Activated T-cell treated with anti-CD3 and anti-CD28 coated beads, Interleukin-2, amount 50 U/mL, for 4 hours (primary cell): ENCODE results near the gene LAX1. TPM values are rescaled to one million over a fixed set of nuclear protein-coding genes. Genes with fewer than 3 reads are reported as not detected.
"Not testable (repeated sequence)": the region's sequence is repeated elsewhere in the genome, so short reads cannot be mapped to it uniquely, and the experiment has no call there.

ENCODE experiments used
- ATAC-seq, 2 donors: fragments of 200-7000 bp; cut with Tn5 transposase; one replicate each; pipeline ENCODE4 v1.10.0; 2021
- DNase-seq: peaks from one replicate; pipeline ENCODE4 v3.0.0-alpha.2; 2020
- H3K27me3 Mint-ChIP-seq: one replicate; pipeline ENCODE4 v1.8.0; 2021; ENCODE audit warnings: low read depth, mixed read lengths
- H3K36me3 Mint-ChIP-seq: one replicate; pipeline ENCODE4 v1.8.0; 2022; ENCODE audit warnings: mixed read lengths; ENCODE audit not compliant: insufficient read depth
- H3K4me1 Mint-ChIP-seq: one replicate; pipeline ENCODE4 v1.8.0; 2021; ENCODE audit warnings: low read depth, mixed read lengths
- H3K4me3 Mint-ChIP-seq: one replicate; pipeline ENCODE4 v1.8.0; 2021; ENCODE audit warnings: mild to moderate bottlenecking, moderate library complexity, mixed read lengths
- H3K9me3 Mint-ChIP-seq: one replicate; pipeline ENCODE4 v1.8.0; 2021; ENCODE audit warnings: mixed read lengths
- total RNA-seq, 3 donors: library from RNA; stranded (reverse); gene quantifications; one replicate each; pipeline ENCODE4 v1.2.1, GENCODE V29; 2021

LAX1 gene
- total RNA-seq, 3 donors from 2014 or later = 20.4 to 22.7 (median 22.4) TPM

DNA sequence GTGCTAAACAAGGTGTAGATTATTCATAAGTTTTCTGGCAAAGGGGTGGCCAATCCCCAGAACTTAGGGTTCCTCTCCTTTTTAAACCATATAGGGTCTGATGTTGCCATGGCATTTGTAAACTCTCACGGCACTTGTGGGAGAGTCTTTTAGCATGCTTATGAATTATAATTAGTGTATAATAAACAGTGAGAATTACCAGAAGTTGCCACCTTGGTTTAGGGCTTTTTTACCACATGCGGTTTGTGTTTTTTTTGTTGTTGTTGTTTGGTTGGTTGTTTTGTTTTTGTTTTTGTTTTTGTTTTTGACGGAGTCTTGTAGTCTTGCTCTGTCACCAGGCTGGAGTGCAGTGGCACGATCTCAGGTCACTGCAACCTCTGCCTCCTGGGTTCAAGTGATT is 8.9 kb upstream of the LAX1 start:
- ATAC-seq (no peak), DNase-seq (no peak)
- peaks cover 37% of the 10 kb centered on the region for H3K4me1 Mint-ChIP-seq
- H3K27me3 Mint-ChIP-seq = no peaks in the 10 kb centered on the region
- H3K36me3 Mint-ChIP-seq = no peaks in the 10 kb centered on the region
- no peak overlapping the region for H3K4me3 Mint-ChIP-seq
- no peaks in the 10 kb centered on the region for H3K9me3 Mint-ChIP-seq

DNA sequence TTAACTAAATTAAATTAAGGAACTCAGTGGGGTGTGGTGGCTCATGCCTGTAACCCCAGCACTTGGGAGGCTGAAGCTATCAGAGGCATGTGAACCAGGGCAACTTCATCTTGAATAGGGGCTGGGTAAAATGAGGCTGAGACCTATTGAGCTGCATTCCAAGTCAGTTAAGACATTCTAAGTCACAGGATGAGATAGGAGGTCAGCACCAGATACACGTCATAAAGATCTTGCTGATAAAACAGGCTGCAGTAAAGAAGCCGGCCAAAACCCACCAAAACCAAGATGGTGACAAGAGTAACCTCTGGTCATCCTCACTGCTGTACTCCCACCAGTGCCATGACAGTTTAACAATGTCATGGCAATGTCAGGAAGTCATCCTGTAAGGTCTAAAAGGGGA is 6.2 kb upstream of the LAX1 start:
- DNase-seq, ATAC-seq, H3K9me3 Mint-ChIP-seq, H3K27me3 Mint-ChIP-seq, H3K36me3 Mint-ChIP-seq, H3K4me3 Mint-ChIP-seq: not testable (repeated sequence)
- peaks cover 43% of the 10 kb centered on the region for H3K4me1 Mint-ChIP-seq

DNA sequence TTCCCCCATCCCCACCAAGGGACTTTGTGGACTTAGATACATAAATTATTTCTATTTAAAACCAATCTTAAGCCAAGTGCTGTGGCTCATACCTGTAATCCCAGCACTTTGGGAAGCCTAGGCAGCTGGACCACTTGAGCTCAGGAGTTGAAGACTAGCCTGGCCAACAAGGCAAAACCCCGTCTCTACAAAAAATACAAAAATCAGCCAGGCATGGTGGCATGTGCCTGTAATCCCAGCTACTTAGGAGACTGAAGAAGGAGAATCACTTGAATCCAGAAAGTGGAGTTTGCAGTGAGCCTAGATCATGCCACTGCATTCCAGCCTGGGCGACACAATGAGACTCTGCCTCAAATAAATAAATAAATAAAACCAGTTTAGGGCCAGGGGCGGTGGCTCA is 4.5 kb upstream of the LAX1 start:
- Mint-ChIP-seq H3K36me3 (no peaks in the 10 kb centered on the region), H3K9me3 (no peaks in the 10 kb centered on the region), H3K4me1 (peaks cover 44% of the 10 kb centered on the region), H3K27me3 (no peaks in the 10 kb centered on the region), H3K4me3 (no peak overlapping the region)
- no peak for DNase-seq
- ATAC-seq = no peak

DNA sequence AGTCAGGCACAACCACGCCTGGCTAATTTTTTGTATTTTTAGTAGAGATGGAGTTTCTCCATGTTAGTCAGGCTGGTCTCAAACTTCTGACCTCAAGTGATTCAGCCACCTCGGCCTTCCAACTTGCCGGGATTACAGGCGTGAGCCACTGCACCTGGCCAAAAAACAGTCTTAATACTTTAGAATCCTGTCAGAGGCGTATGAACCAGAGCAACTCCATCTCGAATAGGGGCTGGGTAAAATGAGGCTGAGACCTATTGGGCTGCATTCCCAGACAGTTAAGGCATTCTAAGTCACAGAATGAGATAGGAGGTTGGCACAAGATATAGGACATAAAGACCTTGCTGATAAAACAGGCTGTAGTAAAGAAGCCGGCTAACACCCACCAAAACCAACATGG is 3.0 kb upstream of the LAX1 start:
- H3K4me1 Mint-ChIP-seq = peaks cover 35% of the 10 kb centered on the region
- not testable (repeated sequence) for H3K4me3 Mint-ChIP-seq, DNase-seq, ATAC-seq, H3K27me3 Mint-ChIP-seq, H3K36me3 Mint-ChIP-seq, H3K9me3 Mint-ChIP-seq

DNA sequence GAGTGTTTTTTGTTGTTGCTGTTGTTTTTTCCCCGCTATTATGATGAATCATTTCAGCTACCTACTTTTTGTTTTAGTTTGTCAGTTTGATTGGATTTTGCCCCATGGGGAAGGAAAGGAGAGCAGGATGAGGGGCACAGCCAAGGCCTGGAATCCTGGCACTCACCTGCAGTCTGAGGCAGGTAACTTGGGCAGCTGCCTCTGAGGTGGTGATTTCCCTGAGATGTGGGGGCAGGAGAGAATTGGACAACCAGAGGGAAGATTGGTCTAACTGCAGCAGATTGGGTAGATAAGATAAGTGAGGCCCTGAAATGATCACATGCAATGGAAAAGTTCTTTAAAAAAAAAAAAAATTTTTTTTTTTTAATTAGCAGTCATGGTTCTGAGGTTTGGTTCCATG is 1.5 kb upstream of the LAX1 start:
- no peaks in the 10 kb centered on the region for H3K27me3 Mint-ChIP-seq
- H3K4me1 Mint-ChIP-seq = peaks cover 43% of the 10 kb centered on the region
- peak overlapping the region; percentile 33 for H3K4me3 Mint-ChIP-seq
- ATAC-seq (no peak), DNase-seq (no peak)
- no peaks in the 10 kb centered on the region for H3K9me3 Mint-ChIP-seq
- peaks cover 4% of the 10 kb centered on the region for H3K36me3 Mint-ChIP-seq

DNA sequence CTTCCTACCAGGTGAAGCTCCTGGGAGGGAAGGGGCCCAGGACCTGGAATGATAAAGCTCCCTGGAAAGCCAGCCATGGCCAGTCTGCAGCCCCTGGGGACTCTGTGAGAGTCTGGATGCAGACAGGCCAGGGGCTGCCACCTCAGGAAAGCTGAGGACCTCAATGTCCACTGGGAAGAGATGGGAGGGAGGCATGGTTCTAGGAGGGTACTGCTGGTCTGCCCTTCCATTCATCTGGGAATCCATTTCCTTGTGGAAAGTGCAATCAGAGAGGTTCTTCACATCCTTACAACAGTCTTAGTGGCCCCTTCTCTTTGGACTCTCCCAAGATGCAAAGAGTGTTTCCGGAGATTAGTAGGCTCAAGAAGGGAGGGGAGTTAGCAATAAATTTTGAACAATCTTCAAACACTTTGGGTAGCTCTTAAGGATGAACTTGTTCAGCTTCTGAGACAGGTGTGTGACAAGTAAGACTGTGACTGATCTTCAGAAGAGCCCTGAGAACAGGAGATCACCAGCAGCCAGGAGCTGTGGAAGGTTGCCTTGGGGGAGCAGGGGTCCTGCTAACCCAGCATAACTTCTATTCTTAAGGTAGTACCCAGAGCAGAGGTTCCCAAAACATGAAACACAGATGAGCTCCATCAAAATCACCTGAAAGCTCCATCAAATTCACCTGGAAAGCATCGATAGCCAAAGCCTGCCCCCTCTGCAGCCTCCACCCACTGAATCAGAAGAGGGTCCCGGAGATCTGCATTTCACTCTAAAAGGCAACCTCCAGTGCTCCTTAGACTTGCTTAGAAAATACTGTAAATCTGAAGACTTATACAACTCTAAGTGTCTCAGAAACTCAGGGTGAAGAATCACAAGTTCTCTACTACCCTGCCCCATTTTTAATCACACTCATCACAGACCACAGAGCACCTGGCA is 616 bp upstream of the LAX1 start:
- Mint-ChIP-seq H3K4me1 (peaks cover 48% of the 10 kb centered on the region), H3K27me3 (no peaks in the 10 kb centered on the region), H3K36me3 (peaks cover 9% of the 10 kb centered on the region), H3K9me3 (no peaks in the 10 kb centered on the region), H3K4me3 (peak overlapping the region; percentile 87)
- ATAC-seq (peak in 1 of 2 donors; percentile 3), DNase-seq (no peak)

DNA sequence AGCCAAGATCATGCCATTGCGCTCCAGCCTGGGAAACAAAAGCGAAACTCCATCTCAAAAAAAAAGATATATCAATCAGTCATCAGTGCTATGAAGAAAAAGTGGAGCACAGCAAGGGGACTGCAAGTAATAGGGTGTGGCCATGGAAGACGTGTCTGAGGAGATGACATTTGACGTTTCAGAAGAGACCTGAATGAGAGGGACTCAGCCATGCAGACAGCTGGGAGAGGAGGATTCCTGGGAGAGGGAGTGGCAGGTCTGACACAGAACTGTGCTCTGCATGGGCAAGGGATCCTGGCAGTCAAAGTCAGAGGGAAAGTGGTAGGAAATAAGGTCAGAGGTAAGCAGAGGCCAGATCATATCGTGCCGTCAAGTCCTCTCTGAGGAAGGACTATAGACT is 3.3 kb downstream of the LAX1 start:
- H3K4me1 Mint-ChIP-seq = peaks cover 48% of the 10 kb centered on the region
- ATAC-seq = no peak
- H3K4me3 Mint-ChIP-seq = peak overlapping the region; percentile 59
- H3K36me3 Mint-ChIP-seq = peaks cover 26% of the 10 kb centered on the region
- H3K27me3 Mint-ChIP-seq = no peaks in the 10 kb centered on the region
- H3K9me3 Mint-ChIP-seq = no peaks in the 10 kb centered on the region
- DNase-seq = no peak

DNA sequence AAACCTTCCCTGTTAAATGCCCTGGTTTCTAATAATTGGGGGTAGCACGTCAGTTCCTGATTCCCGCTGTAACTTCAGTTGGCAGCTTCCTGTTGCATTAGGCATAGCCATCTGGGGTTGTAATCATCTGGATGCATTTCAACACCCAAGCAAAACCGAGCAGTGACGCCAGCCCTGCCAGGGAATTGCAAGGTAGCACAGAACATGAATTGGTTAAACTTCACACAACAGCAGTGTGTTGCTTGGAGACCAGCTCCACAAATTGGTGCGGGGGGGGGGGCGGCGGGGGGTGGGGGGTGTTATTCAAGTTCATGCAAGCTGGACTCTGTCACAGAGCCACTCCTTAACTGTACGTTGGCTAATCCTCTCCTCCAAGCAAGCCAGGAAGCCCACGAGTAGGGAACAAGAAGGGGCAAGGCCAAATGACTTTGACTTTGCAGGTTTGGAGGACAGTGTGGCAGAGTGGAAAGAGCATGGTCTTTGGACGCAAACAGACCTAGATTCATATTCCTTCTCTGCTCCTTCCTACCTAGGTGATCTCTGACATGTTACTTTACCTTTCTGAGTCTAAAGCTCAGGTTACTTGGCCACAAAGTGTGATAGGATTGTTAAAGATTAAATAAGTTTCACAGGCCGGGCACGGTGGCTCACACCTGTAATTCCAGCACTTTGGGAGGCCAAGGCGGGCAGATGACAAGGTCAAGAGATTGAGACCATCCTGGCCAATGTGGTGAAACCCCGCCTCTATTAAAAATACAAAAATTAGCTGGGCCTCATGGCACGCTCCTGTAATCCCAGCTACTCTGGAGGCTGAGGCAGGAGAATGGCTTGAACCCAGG is 4.7 kb downstream of the LAX1 start:
- H3K27me3 Mint-ChIP-seq = no peaks in the 10 kb centered on the region
- ATAC-seq = no peak
- H3K36me3 Mint-ChIP-seq = peaks cover 37% of the 10 kb centered on the region
- H3K4me3 Mint-ChIP-seq = no peak overlapping the region
- no peaks in the 10 kb centered on the region for H3K9me3 Mint-ChIP-seq
- H3K4me1 Mint-ChIP-seq = peaks cover 33% of the 10 kb centered on the region
- DNase-seq = no peak

DNA sequence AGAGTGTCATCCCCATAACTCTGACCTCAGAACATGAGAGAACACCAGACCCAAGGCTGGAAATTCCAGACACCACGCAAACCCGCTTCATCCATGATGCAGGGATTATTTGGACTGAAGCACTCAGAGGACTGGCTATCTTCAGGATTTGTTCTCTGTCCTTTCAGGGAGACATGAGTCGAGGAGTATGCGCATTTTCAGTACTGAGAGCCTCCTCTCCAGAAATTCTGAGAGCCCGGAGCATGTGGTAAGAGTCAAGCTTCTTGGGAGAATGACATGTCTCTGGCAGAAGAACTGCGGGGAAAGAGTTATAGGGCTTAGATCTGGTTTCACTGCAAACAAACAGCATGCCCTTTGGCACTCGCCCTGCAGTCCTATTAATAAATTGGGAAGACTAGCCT is 6.9 kb downstream of the LAX1 start:
- no peak overlapping the region for H3K4me3 Mint-ChIP-seq
- H3K27me3 Mint-ChIP-seq = no peaks in the 10 kb centered on the region
- DNase-seq (no peak), ATAC-seq (no peak)
- H3K4me1 Mint-ChIP-seq = peaks cover 27% of the 10 kb centered on the region
- peaks cover 41% of the 10 kb centered on the region for H3K36me3 Mint-ChIP-seq
- H3K9me3 Mint-ChIP-seq = no peaks in the 10 kb centered on the region

DNA sequence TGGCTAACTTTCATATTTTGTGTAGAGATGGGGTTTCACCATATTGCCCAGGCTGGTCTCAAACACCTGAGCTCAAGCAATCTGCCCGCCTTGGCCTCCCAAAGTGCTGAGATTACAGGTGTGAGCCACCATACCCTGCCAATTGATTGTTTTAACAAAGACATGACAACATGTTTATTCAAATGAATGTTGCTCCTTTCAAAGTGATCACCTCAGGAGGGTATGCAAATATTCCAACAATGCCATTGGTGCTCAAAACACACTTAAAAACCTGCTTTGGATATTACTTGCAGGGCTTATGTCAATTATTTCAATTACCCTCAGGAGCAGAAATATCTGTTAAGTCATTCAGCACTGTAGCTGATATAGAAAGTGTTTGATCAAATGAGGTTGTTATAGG is 7.9 kb downstream of the LAX1 start:
- ATAC-seq (no peak), DNase-seq (no peak)
- Mint-ChIP-seq H3K9me3 (no peaks in the 10 kb centered on the region), H3K36me3 (peaks cover 41% of the 10 kb centered on the region), H3K27me3 (no peaks in the 10 kb centered on the region), H3K4me3 (no peak overlapping the region), H3K4me1 (peaks cover 31% of the 10 kb centered on the region)

DNA sequence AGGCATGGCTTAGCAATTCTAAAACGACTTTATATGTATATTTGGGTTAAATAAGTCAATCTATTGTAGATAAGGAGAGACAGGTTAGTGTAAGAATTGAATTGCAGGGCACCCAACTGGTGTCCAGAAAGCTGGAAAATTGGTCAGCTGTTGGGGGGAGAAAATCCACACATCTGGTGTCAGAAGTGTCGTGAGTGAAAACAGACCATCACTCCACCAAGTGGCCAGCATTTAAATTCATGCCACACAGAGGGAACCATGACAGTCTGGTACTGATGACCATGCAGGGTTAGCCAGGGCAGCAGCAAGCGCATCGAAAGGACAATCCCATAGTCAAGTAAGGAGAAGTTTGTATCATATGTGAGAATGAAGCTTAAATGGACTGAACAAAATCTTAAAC is 11.7 kb downstream of the LAX1 start:
- ATAC-seq (no peak), DNase-seq (no peak)
- no peaks in the 10 kb centered on the region for H3K9me3 Mint-ChIP-seq
- peaks cover 23% of the 10 kb centered on the region for H3K36me3 Mint-ChIP-seq
- H3K27me3 Mint-ChIP-seq = no peaks in the 10 kb centered on the region
- peaks cover 9% of the 10 kb centered on the region for H3K4me1 Mint-ChIP-seq
- no peak overlapping the region for H3K4me3 Mint-ChIP-seq

DNA sequence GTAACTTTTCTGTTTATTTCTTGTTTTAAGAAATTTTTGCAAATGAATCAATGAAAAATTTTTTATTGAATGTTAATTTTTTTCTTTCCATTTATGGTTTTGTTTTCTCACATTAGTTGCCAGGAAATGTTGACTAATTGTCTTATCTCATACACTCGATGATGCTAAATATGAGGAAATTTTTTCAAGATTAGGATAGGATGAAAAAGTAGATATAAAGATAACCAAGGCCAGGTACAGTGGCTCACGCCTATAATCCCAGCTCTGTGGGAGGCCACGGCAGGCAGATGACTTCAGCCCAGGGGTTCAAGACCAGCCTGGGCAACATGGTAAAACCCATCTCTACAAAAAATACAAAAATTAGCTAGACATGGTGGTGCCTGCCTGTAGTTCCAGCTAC is 12.6 kb downstream of the LAX1 start:
- Mint-ChIP-seq H3K4me3 (no peak overlapping the region), H3K9me3 (no peaks in the 10 kb centered on the region), H3K27me3 (no peaks in the 10 kb centered on the region), H3K36me3 (peaks cover 17% of the 10 kb centered on the region), H3K4me1 (peaks cover 9% of the 10 kb centered on the region)
- ATAC-seq = no peak
- no peak for DNase-seq

DNA sequence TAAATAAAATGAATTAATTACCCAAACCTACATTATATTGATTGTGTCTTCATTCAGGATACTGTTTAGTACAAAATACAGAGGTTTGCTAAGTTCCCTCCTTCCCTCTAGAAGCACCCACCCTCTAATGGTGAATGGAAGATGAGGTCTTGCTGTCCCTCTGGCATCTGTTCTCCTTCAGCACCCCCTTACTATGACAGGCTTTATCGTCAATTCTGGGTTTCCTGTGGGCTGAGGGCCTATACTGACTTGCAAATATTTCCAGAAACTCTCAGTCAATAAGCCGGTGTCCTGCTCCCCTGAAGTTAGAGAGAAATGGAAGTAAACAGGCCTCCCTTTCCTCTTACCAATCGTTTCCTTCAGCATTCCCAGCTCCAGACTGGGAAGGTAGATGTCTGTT is 13.2 kb downstream of the LAX1 start:
- no peaks in the 10 kb centered on the region for H3K27me3 Mint-ChIP-seq
- no peak overlapping the region for H3K4me3 Mint-ChIP-seq
- H3K9me3 Mint-ChIP-seq = no peaks in the 10 kb centered on the region
- ATAC-seq (no peak), DNase-seq (no peak)
- H3K36me3 Mint-ChIP-seq = peaks cover 15% of the 10 kb centered on the region
- peaks cover 9% of the 10 kb centered on the region for H3K4me1 Mint-ChIP-seq

DNA sequence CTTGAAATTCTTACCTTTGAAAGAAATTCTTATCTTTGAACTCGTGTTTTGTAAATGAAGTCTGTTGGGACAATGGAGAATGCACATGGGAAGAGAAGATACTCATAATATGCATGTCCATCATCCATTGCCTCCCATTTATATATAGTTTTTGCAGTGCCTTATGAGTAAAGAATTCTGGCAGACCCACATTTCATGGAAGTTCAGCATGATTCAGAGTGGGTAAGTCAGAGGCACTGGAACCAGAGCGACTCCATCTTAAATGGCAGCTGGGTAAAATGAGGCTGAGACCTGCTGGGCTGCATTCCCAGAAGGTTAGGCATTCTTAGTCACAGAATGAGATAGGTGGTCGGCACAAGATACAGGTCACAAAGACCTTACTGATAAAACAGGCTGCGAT is 13.8 kb downstream of the LAX1 start:
- DNase-seq = no peak
- H3K4me1 Mint-ChIP-seq = peaks cover 9% of the 10 kb centered on the region

DNA sequence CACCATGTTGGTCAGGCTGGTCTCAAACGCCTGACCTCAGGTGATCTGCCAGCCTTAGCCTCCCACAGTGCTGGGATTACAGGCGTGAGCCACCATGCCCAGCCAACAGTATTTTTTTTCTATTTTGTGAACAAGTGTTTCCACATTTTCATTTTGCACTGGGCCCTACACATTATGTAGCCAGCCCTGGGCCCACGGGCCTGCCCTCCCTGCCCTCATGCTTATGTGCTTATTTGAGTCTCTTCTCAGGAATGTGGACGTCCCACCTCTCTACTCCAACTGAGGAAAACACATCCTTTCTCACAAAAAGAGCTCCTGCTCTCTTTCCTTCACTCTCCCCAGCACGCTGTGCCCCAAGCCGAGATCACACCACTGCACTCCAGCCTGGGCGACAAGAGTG is 17.0 kb downstream of the LAX1 start:
- no peaks in the 10 kb centered on the region for H3K27me3 Mint-ChIP-seq
- DNase-seq (no peak), ATAC-seq (no peak)
- H3K36me3 Mint-ChIP-seq = peaks cover 4% of the 10 kb centered on the region
- no peak overlapping the region for H3K4me3 Mint-ChIP-seq
- peaks cover 6% of the 10 kb centered on the region for H3K4me1 Mint-ChIP-seq
- no peaks in the 10 kb centered on the region for H3K9me3 Mint-ChIP-seq

More for the DNA sequence above, 13.8 kb downstream of the LAX1 start:
- ATAC-seq = no peak
- Mint-ChIP-seq H3K9me3 (no peaks in the 10 kb centered on the region), H3K4me3 (no peak overlapping the region), H3K36me3 (peaks cover 13% of the 10 kb centered on the region), H3K27me3 (no peaks in the 10 kb centered on the region)
